NB4 (cell line): ENCODE measurements around the gene TEKTIP1.

Source experiments
- MYC ChIP-seq: IDR thresholded peaks from 2 replicates; pipeline ENCODE4 v1.6.1; 2011; ENCODE audit warnings: low read depth, low read length
- POLR2A ChIP-seq: IDR thresholded peaks from 2 replicates; pipeline ENCODE4 v1.6.1; 2011; ENCODE audit warnings: mild to moderate bottlenecking; ENCODE audit not compliant: insufficient read length; ENCODE audit errors: extremely low read depth
- TF ChIP-seq, protein P1 (sequence below): IDR thresholded peaks from one replicate; pipeline ENCODE4 v1.5.1; 2012; ENCODE audit warnings: low read depth, low read length
- TF ChIP-seq, protein P2 (sequence below): IDR thresholded peaks from 2 replicates; pipeline ENCODE4 v1.6.1; 2011; ENCODE audit warnings: low read depth, low read length

GRCh38 chr19:3535981-3536380, 3.0 kb upstream of the TEKTIP1 start:
- TF ChIP-seq, protein P1, sequence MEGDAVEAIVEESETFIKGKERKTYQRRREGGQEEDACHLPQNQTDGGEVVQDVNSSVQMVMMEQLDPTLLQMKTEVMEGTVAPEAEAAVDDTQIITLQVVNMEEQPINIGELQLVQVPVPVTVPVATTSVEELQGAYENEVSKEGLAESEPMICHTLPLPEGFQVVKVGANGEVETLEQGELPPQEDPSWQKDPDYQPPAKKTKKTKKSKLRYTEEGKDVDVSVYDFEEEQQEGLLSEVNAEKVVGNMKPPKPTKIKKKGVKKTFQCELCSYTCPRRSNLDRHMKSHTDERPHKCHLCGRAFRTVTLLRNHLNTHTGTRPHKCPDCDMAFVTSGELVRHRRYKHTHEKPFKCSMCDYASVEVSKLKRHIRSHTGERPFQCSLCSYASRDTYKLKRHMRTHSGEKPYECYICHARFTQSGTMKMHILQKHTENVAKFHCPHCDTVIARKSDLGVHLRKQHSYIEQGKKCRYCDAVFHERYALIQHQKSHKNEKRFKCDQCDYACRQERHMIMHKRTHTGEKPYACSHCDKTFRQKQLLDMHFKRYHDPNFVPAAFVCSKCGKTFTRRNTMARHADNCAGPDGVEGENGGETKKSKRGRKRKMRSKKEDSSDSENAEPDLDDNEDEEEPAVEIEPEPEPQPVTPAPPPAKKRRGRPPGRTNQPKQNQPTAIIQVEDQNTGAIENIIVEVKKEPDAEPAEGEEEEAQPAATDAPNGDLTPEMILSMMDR = no peak
- TF ChIP-seq, protein P2, sequence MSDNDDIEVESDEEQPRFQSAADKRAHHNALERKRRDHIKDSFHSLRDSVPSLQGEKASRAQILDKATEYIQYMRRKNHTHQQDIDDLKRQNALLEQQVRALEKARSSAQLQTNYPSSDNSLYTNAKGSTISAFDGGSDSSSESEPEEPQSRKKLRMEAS = no peak
- no peak for TF ChIP-seq POLR2A
- no peak for TF ChIP-seq MYC
